PFSK-1 (cell line): ENCODE measurements around the gene METTL26.

Source experiments
- POLR2AphosphoS5 ChIP-seq: IDR thresholded peaks from 2 replicates; pipeline ENCODE4 v1.6.1; 2012; ENCODE audit warnings: low read depth, mild to moderate bottlenecking, control low read depth, low read length, moderate library complexity
- SIN3A ChIP-seq: IDR thresholded peaks from 2 replicates; pipeline ENCODE4 v1.6.1; 2012; ENCODE audit warnings: mild to moderate bottlenecking, low read length, moderate library complexity, borderline replicate concordance; ENCODE audit not compliant: insufficient read depth
- TAF1 ChIP-seq: IDR thresholded peaks from 2 replicates; pipeline ENCODE4 v1.6.1; 2012; ENCODE audit warnings: low read length, control low read depth, borderline replicate concordance; ENCODE audit not compliant: insufficient read depth

DNA sequence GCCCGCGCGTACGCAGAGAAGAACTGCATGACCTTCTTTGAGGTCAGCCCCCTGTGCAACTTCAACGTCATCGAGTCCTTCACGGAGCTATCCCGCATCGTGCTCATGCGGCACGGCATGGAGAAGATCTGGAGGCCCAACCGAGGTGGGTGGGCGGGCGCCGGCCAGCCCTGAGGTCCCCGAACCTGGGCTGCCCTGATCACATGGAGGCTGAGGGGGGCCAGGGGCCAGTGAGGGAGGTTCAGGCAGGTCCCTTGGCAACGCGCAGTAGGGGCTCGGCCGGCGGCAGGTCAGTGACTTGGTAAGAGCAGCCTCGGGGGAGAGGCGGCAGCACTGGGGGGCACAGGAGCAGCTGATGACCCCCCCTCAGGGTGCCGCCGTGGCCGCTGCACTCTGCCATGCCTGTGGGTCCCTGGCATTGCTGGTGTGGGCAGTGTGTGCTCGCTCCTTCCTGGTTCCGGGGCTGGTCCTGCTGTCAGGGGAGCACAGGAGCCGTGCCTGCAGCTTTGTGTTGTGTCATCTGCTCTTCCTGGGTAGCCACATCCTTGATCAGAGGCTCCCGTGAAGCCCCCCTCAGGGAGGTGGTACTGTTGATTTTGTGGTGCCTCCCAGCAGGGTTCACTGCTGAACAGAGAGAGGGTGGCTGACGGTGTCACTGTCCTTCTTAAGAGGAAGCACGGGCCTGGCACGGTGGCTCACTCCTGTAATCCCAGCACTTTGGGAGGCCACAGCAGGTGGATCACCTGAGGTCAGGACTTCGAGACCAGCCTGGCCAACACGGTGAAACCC is 9.9 kb downstream of the METTL26 start:
- TF ChIP-seq POLR2AphosphoS5 (no peak), TAF1 (no peak), SIN3A (no peak)
